Loucy (cell line): ENCODE results near the gene DUSP7.

Source experiments
- CTCF ChIP-seq: fragments of 200-600 bp; sonication (generic); conservative IDR thresholded peaks from 2 replicates; pipeline ENCODE4 v1.5.1; 2014; ENCODE audit warnings: mild to moderate bottlenecking, antibody characterized with exemption, low read length
- EZH2phosphoT487 ChIP-seq: fragments of 200-600 bp; IDR thresholded peaks from 2 replicates; pipeline ENCODE4 v1.6.1; 2018; ENCODE audit warnings: antibody characterized with exemption, mild to moderate bottlenecking, moderate library complexity, borderline replicate concordance

- TF ChIP-seq CTCF (no peak), EZH2phosphoT487 (no peak)
Observed at GRCh38 chr3:52036222-52036694, 20.1 kb downstream of the DUSP7 start.
